Iris pigment epithelial cell (primary cell): Measurements from ENCODE around the gene BTBD1.
"Not testable (repeated sequence)": the region's sequence is repeated elsewhere in the genome, so short reads cannot be mapped to it uniquely, and the experiment has no call there.

Source experiments
- DNase-seq: peaks from one replicate; pipeline ENCODE4 v3.0.0-alpha.2; 2011; ENCODE audit warnings: low read depth

The BTBD1 gene

GRCh38 chr15:83057696-83058376 lies 9.2 kb downstream of the BTBD1 start:
- DNase-seq = no peak

GRCh38 chr15:83057002-83057401 lies 10.1 kb downstream of the BTBD1 start:
- DNase-seq = no peak

GRCh38 chr15:83053151-83053550 lies 13.9 kb downstream of the BTBD1 start:
- peak; percentile 82 for DNase-seq

GRCh38 chr15:83046558-83047127 lies 20.4 kb downstream of the BTBD1 start:
- peak; percentile 78 for DNase-seq

GRCh38 chr15:83044156-83044555 lies 22.9 kb downstream of the BTBD1 start:
- no peak for DNase-seq

- DNase-seq = no peak
Measured at GRCh38 chr15:83039206-83039605, 27.8 kb downstream of the BTBD1 start.

- no peak for DNase-seq
Measured at GRCh38 chr15:83036253-83036652, 30.8 kb downstream of the BTBD1 start.

- not testable (repeated sequence) for DNase-seq
Measured at GRCh38 chr15:83031234-83031633, 35.8 kb downstream of the BTBD1 start.

GRCh38 chr15:83030021-83030420 lies 37.0 kb downstream of the BTBD1 start:
- DNase-seq = peak; percentile 84

GRCh38 chr15:83018436-83018835 lies 48.6 kb downstream of the BTBD1 start:
- DNase-seq = no peak

- peak; percentile 18 for DNase-seq
Measured at GRCh38 chr15:83016906-83017305, 50.1 kb downstream of the BTBD1 start.

- no peak for DNase-seq
Measured at GRCh38 chr15:83015361-83015760, 51.7 kb downstream of the BTBD1 start.

- no peak for DNase-seq
Measured at GRCh38 chr15:83014205-83014653, 52.8 kb downstream of the BTBD1 start.

- no peak for DNase-seq
Measured at GRCh38 chr15:83012636-83013035, 54.4 kb downstream of the BTBD1 start.

GRCh38 chr15:83012076-83012426 lies 55.0 kb downstream of the BTBD1 start:
- no peak for DNase-seq

GRCh38 chr15:83011271-83012075 lies 55.6 kb downstream of the BTBD1 start, which contains the start of gene C15orf40:
TSS of gene C15orf40 (minus strand) at chr15:83011639. CDS start at chr15:83011607, 32 bp downstream.
- DNase-seq = peak; percentile 92

- DNase-seq = peak; percentile 86
Measured at GRCh38 chr15:83010709-83011270, 56.3 kb downstream of the BTBD1 start.

GRCh38 chr15:83000672-83001031 lies 66.4 kb downstream of the BTBD1 start:
- not testable (repeated sequence) for DNase-seq

- peak; percentile 71 for DNase-seq
Measured at GRCh38 chr15:82999905-83000671, 67.0 kb downstream of the BTBD1 start.

GRCh38 chr15:82999426-82999825 lies 67.6 kb downstream of the BTBD1 start:
- no peak for DNase-seq

- peak; percentile 20 for DNase-seq
Measured at GRCh38 chr15:82995938-82996337, 71.1 kb downstream of the BTBD1 start.

- no peak for DNase-seq
Measured at GRCh38 chr15:82995076-82995475, 72.0 kb downstream of the BTBD1 start.
